C4-2B (cell line): Measurements from ENCODE around the gene B3GALT6.

Experiments
- ZFX ChIP-seq: fragments of 450-650 bp; IDR thresholded peaks from 2 replicates; pipeline ENCODE4 v1.6.1; 2017
- TF ChIP-seq, protein P1 (sequence below): fragments of 450-650 bp; conservative IDR thresholded peaks from 2 replicates; pipeline ENCODE4 v1.5.1; 2017; ENCODE audit warnings: mild to moderate bottlenecking

- TF ChIP-seq, protein P1, sequence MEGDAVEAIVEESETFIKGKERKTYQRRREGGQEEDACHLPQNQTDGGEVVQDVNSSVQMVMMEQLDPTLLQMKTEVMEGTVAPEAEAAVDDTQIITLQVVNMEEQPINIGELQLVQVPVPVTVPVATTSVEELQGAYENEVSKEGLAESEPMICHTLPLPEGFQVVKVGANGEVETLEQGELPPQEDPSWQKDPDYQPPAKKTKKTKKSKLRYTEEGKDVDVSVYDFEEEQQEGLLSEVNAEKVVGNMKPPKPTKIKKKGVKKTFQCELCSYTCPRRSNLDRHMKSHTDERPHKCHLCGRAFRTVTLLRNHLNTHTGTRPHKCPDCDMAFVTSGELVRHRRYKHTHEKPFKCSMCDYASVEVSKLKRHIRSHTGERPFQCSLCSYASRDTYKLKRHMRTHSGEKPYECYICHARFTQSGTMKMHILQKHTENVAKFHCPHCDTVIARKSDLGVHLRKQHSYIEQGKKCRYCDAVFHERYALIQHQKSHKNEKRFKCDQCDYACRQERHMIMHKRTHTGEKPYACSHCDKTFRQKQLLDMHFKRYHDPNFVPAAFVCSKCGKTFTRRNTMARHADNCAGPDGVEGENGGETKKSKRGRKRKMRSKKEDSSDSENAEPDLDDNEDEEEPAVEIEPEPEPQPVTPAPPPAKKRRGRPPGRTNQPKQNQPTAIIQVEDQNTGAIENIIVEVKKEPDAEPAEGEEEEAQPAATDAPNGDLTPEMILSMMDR, result no peak
- no peak for TF ChIP-seq ZFX
Observed at GRCh38 chr1:1220197-1220596, 11.8 kb upstream of the B3GALT6 start.
